SW480 (cell line): ENCODE data around the gene PDF.

Source experiments
- DNase-seq: peaks from one replicate; pipeline ENCODE4 v3.0.0-alpha.2; 2016; ENCODE audit warnings: low spot score

Gene PDF

DNA sequence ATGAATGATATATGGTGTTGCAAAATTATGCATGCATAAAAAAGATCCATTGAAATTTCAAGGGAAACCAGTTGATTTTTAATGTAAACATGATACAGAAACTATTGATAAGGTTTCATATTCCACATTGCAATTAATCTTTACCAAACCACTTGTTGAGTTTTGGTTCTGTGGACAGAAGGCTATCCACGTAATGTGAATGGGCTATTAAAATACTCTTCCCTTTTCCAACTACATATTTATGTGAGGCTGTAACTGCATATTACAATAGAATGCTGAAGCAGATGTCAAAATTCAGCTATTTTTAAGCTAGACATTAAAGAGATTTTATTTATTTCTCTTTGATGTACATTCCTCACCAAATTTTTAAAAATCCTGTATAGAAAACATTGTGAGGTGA, 53.0 kb downstream of the PDF start:
- no peak for DNase-seq
